Measurements from ENCODE around the gene CYP4F22. TPM values are rescaled to one million over a fixed set of nuclear protein-coding genes. Genes with fewer than 3 reads are reported as not detected.

CYP4F22 gene
- total RNA-seq, 2 donors from 2014 or later: not detected

GRCh38 chr19:15538774-15539173, 30.4 kb downstream of the CYP4F22 start:
- H3K27me3 ChIP-seq (replicated peaks; ENCODE audit: insufficient read depth): no peaks in the 10 kb centered on the region

DNA sequence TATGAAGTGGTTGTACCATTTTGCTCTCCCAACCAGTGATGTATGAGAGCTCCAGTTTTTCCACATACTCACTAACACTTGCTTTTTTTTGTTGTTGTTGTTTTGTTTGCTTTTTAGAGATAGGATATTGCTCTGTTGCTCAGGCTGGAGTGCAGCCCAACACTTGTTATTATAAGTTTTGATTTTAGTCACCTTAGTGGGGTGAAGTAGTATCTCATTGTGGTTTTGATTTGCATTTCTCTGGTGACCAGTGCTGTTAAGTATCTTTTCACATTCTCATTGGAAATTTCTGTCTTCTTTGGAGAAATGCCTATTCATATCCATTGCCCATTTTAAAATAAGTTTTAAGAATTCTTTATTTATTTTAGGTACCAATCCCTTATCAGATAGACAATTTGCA, 31.3 kb downstream of the CYP4F22 start:
- no peak for ATAC-seq (ENCODE audit: insufficient number of reproducible peaks, low FRiP score, low read depth)
- H3K27me3 ChIP-seq (replicated peaks; ENCODE audit: insufficient read depth): no peaks in the 10 kb centered on the region

More at GRCh38 chr19:15538774-15539173, 30.4 kb downstream of the CYP4F22 start:
- Histone ChIP-seq H3K36me3 (no peaks in the 10 kb centered on the region), H3K4me1 (ENCODE audit: control insufficient read depth in 1 of 2, low read depth in 2 of 2) (no peaks in the 10 kb centered on the region), H3K9me3 (peaks cover 5% of the 10 kb centered on the region), H3K4me3 (no peak overlapping the region), H3K27ac (no peak overlapping the region)
- ATAC-seq (ENCODE audit: insufficient number of reproducible peaks, low FRiP score, low read depth) (no peak), DNase-seq (ENCODE audit: low spot score) (no peak)
- TF ChIP-seq, protein P1, sequence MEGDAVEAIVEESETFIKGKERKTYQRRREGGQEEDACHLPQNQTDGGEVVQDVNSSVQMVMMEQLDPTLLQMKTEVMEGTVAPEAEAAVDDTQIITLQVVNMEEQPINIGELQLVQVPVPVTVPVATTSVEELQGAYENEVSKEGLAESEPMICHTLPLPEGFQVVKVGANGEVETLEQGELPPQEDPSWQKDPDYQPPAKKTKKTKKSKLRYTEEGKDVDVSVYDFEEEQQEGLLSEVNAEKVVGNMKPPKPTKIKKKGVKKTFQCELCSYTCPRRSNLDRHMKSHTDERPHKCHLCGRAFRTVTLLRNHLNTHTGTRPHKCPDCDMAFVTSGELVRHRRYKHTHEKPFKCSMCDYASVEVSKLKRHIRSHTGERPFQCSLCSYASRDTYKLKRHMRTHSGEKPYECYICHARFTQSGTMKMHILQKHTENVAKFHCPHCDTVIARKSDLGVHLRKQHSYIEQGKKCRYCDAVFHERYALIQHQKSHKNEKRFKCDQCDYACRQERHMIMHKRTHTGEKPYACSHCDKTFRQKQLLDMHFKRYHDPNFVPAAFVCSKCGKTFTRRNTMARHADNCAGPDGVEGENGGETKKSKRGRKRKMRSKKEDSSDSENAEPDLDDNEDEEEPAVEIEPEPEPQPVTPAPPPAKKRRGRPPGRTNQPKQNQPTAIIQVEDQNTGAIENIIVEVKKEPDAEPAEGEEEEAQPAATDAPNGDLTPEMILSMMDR (IDR thresholded peaks at IDR 0.05): no peak

DNA sequence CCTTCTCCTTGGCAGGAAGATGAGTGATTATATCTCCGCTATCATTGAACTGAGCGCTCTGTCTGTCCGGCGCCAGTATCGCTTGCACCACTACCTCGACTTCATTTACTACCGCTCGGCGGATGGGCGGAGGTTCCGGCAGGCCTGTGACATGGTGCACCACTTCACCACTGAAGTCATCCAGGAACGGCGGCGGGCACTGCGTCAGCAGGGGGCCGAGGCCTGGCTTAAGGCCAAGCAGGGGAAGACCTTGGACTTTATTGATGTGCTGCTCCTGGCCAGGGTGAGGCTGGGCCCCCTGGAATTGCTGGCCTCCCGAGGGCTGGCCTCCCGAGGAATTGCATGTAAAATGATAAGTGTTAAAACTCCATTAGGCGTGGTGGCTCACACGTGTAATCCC, 32.1 kb downstream of the CYP4F22 start:
- no peak for DNase-seq (ENCODE audit: low spot score)
- ATAC-seq (ENCODE audit: insufficient number of reproducible peaks, low FRiP score, low read depth): no peak
- Histone ChIP-seq H3K4me3 (no peak overlapping the region), H3K27ac (no peak overlapping the region), H3K4me1 (ENCODE audit: control insufficient read depth in 1 of 2, low read depth in 2 of 2) (no peaks in the 10 kb centered on the region), H3K36me3 (no peaks in the 10 kb centered on the region), H3K9me3 (peaks cover 5% of the 10 kb centered on the region), H3K27me3 (replicated peaks; ENCODE audit: insufficient read depth) (no peaks in the 10 kb centered on the region)
- TF ChIP-seq, protein P1 (IDR thresholded peaks at IDR 0.05): no peak

More for the DNA sequence above, 31.3 kb downstream of the CYP4F22 start:
- no peak for DNase-seq (ENCODE audit: low spot score)
- Histone ChIP-seq H3K9me3 (peaks cover 5% of the 10 kb centered on the region), H3K36me3 (no peaks in the 10 kb centered on the region), H3K4me3 (no peak overlapping the region), H3K27ac (no peak overlapping the region), H3K4me1 (ENCODE audit: control insufficient read depth in 1 of 2, low read depth in 2 of 2) (no peaks in the 10 kb centered on the region)
- TF ChIP-seq, protein P1 (IDR thresholded peaks at IDR 0.05): no peak

DNA sequence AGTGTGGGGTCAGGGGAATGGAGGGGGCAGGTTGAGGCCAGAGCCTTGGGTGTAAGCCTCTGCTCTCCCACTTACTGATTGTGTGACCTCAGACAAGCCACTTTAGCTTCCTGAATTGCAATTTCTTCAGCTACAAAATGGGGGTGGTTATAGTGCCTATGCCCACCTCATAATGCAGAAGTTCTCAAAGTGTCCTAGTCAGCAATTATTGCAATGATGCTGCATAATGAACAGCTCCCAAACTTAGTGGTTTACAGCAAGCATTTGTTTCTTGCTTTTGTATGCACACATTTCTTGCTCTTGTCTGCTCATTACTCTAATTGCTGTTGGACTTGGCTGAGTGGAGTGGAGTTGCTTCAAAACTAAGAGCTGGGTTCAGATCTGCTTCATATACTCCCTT, 36.0 kb downstream of the CYP4F22 start:
- Histone ChIP-seq H3K27ac (no peak overlapping the region), H3K27me3 (replicated peaks; ENCODE audit: insufficient read depth) (no peaks in the 10 kb centered on the region), H3K9me3 (no peaks in the 10 kb centered on the region), H3K36me3 (no peaks in the 10 kb centered on the region), H3K4me3 (no peak overlapping the region), H3K4me1 (ENCODE audit: control insufficient read depth in 1 of 2, low read depth in 2 of 2) (no peaks in the 10 kb centered on the region)
- TF ChIP-seq, protein P1 (IDR thresholded peaks at IDR 0.05): no peak
- DNase-seq (ENCODE audit: low spot score) (no peak), ATAC-seq (ENCODE audit: insufficient number of reproducible peaks, low FRiP score, low read depth) (no peak)

DNA sequence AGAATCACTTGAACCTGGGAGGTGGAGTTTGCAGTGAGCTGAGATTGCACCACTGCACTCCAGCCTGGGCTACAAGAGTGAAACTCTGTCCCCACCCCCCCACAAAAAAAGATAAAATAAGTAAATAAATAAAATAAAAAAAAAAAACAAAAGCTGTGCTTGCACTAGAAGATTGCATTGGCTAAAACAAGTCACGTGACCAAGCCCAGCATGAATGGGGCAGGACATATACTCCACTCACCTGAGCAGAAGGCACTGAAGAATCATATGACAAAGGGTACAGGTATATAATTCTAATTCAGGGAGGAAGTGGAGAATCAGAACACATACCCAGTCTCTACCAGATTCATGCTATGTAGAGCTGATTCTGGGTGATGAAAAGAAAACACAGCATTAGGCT, 36.6 kb downstream of the CYP4F22 start:
- TF ChIP-seq, protein P1 (IDR thresholded peaks at IDR 0.05): no peak
- Histone ChIP-seq H3K27me3 (replicated peaks; ENCODE audit: insufficient read depth) (no peaks in the 10 kb centered on the region), H3K4me1 (ENCODE audit: control insufficient read depth in 1 of 2, low read depth in 2 of 2) (no peaks in the 10 kb centered on the region), H3K4me3 (no peak overlapping the region), H3K27ac (no peak overlapping the region), H3K36me3 (no peaks in the 10 kb centered on the region), H3K9me3 (no peaks in the 10 kb centered on the region)
- DNase-seq (ENCODE audit: low spot score): no peak
- no peak for ATAC-seq (ENCODE audit: insufficient number of reproducible peaks, low FRiP score, low read depth)

Measured in thoracic aorta (tissue), 2 donors.